HG03097 (cell line): ENCODE measurements around the gene CECR2.

Experiments used
- ATAC-seq: cut with Tn5 transposase; IDR thresholded peaks from one replicate; pipeline ENCODE4 v1.9.1; 2021; ENCODE audit not compliant: unreplicated experiment, low FRiP score

CECR2 gene

GRCh38 chr22:17369439-17370025 is at the start of gene CECR2:
CECR2 (plus strand) TSS chr22:17369460; CDS start chr22:17369784, 324 bp downstream.
- no peak for ATAC-seq

DNA sequence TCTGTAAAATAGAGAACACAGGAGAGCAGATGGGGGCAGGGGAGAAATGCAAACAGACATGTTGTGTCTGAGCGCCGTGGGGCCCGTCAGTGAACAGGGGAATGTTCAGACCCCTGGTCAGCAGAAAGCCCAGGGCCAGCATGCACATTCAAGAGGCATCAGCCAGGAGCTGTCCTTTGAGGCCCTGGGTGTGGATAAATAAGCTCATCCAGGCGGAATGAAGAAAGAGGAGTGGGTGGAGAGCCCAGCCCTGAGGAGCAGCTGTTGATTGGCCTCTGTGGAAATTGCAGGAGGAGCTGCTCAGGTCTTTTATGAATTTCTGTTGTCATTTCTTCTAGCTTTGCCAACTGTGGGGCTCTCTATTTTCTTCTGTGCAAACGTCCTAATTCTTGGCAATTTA is 49.7 kb upstream of the CECR2 start:
- ATAC-seq = no peak

DNA sequence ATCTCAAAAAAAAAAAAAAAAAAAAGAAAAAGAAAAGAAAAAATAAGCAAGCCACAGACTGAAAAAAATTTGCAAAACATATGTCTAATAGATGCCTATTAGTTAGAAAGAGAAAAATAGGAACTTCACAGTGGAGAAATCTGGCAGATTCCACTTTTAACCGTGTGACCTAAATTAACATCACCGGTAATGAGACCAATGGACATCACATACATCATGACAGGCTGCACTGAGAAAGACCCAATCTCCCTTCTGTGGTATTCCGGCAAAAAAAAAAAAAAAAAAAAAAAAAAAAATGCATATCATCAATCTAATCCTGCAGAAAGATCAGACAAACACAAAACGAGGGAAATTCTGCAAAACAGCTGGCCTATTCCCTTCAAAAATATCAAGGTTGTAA is 46.7 kb upstream of the CECR2 start:
- ATAC-seq = no peak

DNA sequence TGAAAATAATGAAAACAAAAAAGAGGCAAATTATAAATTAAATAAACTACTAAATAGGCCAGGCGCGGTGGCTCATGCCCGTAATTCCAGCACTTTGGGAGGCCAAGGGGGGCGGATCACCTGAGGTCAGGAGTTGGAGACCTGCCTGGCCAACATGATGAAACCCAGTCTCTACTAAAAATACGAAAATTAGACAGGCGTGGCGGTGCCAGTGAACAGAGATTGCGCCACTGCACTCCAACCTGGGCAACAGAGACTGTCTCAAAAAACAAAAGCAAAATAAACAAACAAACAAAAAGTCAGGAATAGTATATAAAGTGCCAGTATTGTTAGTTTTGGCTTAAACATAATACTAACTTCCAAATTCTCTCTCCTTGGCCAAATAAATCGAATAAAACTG is 37.6 kb upstream of the CECR2 start:
- no peak for ATAC-seq

GRCh38 chr22:17332109-17332800 is 37.0 kb upstream of the CECR2 start:
- no peak for ATAC-seq

GRCh38 chr22:17334059-17334458 is 35.2 kb upstream of the CECR2 start:
- no peak for ATAC-seq

DNA sequence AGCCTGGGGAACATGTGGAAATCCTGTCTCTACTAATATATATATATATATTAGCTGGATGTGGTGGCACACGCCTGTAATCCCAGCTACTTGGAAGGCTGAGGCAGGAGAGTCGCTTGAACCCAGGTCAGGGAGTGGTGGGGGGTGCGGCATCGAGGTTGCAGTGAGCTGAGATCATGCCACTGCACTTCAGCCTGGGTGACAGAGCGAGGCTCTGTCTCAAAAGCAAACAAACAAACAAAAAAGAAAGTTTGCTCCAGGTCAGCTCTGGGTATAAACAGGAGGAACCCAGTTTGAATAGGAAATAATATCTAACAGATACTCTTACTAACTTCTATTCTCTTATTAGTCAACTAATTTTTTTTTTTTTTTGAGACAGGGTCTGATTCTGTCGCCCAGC is 34.3 kb upstream of the CECR2 start:
- ATAC-seq = no peak

DNA sequence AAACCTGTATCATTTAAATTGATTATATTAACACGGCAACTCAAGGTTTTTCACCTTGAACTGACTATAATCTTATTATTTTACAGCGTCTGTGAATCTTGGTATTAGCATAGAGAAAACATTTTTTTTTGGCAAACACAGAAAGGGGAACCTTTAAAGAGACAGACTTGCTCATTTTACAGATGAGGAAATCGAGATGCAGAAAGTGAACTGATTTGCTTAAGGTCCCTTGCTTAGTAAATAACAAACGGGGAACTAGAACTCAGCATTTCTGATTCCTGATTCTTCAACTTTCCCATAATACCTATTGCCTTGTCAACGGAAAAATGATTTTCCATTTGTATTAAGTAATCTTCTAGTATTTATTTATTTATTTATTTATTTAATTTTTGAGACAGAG is 33.2 kb upstream of the CECR2 start:
- ATAC-seq = no peak

DNA sequence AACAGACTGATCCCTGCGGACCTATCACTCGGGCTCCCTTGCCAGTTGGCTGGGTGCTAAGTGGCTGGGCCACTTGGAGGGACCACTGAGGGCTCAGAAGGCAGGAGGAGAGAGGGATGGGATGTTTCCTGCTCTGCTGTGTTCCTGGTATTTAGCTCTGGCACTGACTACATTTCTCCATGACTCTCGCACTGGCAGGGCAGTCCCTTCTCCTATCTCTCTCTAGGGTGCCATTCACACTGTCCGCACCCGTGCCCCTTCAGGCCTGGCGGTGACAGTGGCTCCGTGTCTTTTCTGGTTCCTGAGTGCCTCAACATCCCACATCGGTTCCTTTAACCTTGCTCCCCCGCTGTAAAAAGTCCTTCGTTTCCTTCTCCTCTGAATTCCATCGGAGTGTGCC is 31.6 kb upstream of the CECR2 start:
- no peak for ATAC-seq

DNA sequence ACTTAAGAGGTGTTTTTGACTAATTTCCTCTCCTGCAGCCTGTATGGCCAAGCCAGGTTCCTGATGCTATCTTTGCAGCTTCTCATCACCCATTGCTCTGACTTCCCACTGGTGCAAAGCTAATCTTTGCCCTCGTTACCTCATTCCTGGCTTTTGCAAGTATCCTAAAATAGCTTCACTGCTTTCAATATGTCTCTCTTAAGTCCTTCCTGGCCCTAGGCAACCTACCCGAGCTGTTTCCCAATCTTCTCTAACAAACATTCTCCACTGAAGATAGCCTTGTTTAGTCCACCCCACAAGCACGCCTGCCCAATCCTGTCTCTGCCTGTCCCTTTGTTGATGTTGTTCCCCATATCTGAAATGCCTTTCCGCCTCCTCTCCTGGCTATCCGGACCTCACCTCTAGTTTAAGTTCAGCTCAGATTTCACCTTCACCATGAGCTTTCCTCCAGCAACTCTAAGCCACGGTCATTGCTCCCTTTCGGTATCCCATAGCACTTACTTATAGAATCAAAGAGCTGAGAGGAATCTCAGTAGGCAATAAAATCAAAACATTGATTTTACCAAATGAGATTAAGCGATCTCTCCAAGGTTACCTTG is 30.1 kb upstream of the CECR2 start:
- ATAC-seq = no peak

GRCh38 chr22:17342361-17342760 is 26.9 kb upstream of the CECR2 start:
- no peak for ATAC-seq

GRCh38 chr22:17343766-17344165 is 25.5 kb upstream of the CECR2 start:
- ATAC-seq = no peak

DNA sequence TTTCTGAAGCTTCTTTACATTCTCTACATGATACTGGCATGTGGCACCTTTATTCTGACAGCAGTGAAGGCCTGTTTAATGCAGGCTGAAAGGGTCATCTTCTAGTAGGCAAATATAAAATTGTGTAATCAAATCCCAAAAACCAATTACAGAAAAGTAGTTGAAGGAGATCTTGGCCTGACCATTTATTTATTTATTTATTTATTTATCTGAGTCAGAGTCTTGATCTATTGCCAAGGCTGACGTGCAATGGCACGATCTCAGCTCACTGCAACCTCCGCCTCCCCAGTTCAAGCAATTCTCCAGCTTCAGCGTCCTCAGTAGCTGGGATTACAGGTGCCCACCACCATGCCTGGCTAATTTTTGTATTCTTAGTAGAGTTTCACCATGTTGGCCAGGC is 22.7 kb upstream of the CECR2 start:
- no peak for ATAC-seq

- no peak for ATAC-seq
These were observed 21.5 kb upstream of the CECR2 start for GRCh38 chr22:17347724-17348123.

DNA sequence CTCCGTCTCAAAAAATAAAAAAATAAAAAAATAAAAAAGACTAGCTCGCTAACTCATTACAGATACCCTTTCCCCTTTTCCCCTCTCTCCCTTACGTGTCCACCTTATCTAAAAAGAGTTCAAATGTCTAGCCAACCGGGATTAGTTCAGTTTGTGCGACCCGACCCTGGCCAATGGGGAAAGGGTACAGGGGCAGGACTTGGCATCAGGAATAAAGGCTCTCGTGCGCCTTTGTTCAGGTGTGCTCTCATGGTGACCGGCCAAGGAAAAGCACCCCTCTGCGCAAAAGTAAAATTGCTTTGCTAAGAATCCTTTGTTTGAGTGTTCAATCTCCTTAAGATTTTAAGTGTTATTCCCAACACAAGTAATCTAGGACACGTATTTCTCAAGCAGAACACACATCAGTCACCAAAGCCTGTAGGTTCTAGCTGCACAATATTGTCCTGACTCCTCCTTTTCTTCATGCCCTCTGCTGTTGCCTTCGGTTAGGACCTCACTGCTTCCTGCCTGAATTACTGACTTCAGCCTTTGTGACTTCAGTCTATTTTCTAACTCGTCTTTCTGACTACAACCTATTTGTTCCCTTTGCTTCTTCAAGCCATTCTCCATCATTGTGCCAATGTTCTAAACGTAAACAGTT is 20.7 kb upstream of the CECR2 start:
- ATAC-seq = no peak

- no peak for ATAC-seq
These were observed 20.1 kb upstream of the CECR2 start for GRCh38 chr22:17349172-17349571.

GRCh38 chr22:17350292-17350691 is 19.0 kb upstream of the CECR2 start:
- no peak for ATAC-seq

DNA sequence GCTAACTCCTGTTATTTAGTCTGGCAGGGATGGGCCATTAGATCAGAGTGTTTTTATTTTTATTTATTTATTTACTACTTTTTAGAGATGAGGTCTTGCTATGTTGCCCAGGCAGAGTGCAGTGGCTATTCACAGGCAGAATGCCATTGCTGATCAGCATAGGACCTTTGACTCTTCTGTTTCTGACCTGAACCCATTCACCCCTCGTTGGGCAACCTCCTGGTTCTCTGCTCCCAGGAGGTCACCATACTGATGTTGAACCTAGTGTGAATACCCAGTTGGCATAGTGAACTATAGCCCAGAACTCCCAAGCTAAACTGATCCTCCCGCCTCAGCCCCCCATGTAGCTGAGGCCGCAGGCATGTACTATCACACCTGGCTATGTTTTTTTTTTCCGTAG is 16.5 kb upstream of the CECR2 start:
- ATAC-seq = no peak

GRCh38 chr22:17357688-17358087 is 11.6 kb upstream of the CECR2 start:
- no peak for ATAC-seq

DNA sequence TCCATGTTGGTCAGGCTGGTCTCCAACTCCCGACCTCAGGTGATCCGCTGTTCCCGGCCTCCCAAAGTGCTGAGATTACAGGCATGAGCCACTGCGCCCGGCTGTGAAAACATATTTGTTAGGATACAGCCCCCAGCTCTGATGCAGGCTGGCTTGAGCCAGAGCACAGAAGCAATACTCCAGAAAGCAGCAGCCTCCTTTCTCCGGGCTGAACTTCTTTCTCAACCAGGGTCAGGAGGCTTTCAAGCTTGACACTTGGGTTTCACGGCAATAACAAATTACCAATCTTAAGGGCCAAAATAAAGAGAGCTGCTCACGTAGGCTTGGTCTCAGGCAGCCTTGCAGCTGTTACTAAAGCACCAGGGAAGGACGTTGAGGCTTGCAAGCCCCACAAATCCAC is 10.8 kb upstream of the CECR2 start:
- ATAC-seq = no peak

- ATAC-seq = no peak
These were observed 9.8 kb upstream of the CECR2 start for GRCh38 chr22:17359501-17359900.

GRCh38 chr22:17366329-17366728 is 2.9 kb upstream of the CECR2 start:
- ATAC-seq = no peak
